HG03025 (cell line): ENCODE measurements around the gene CLEC10A.
"Not testable (repeated sequence)": the region's sequence is repeated elsewhere in the genome, so short reads cannot be mapped to it uniquely, and the experiment has no call there.

Source experiments
- ATAC-seq: cut with Tn5 transposase; IDR thresholded peaks from one replicate; pipeline ENCODE4 v1.9.1; 2021; ENCODE audit warnings: mild to moderate bottlenecking, moderate library complexity; ENCODE audit not compliant: unreplicated experiment, low FRiP score

Gene CLEC10A

GRCh38 chr17:7080456-7081041 lies 498 bp upstream of the CLEC10A start:
- no peak for ATAC-seq

DNA sequence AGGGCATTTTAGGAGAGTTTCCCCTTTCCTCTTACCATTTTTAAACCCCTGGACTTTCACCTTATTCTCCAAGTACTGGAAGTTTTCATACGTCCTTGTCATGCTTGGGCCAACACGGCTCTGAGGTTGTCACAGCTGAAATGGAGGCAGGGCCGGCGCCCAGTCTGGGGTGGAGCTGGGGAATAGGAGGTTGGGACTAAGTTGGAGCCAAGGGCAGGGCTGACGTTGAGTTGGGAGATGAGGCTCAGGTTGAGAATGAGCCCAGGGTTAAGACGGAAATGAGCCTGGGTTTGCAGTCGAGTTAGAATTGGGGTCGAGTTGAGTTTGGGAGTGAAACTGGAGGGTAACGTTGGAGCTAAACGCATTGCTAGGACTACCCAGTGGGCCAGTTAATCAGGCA lies 1.3 kb downstream of the CLEC10A start:
- ATAC-seq: no peak

DNA sequence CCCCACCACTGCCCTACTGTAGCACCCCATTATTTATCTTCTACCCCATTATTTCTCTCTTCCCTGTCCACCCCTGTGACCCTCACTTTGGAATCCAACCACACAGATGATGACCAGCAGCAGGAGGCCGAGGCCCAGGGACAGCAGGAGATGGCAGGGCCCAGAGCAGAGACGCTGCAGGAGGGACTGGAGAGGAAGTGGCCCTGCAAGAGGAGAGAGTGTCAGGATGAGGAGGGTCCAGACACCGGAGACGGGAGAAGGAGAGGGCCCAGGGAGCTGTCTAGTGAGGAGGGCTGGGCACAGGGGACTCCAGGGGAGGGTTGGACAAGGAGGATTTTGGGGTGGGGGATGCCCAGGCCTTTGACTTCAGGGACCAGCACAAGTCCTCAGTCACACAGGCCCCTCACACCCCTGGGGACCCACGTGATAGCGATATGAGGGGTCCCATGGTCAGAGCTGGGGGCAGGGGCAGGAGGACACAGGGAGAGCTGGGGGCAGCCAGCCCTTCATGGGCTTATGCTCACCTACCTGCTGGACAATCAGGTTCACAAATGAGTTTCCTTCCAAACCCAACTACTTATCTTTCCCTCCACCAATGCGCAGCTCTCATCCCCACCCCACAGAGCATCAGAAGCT lies 2.0 kb downstream of the CLEC10A start:
- ATAC-seq: no peak

- ATAC-seq: no peak
Measured at GRCh38 chr17:7074931-7075330, 5.1 kb downstream of the CLEC10A start.

DNA sequence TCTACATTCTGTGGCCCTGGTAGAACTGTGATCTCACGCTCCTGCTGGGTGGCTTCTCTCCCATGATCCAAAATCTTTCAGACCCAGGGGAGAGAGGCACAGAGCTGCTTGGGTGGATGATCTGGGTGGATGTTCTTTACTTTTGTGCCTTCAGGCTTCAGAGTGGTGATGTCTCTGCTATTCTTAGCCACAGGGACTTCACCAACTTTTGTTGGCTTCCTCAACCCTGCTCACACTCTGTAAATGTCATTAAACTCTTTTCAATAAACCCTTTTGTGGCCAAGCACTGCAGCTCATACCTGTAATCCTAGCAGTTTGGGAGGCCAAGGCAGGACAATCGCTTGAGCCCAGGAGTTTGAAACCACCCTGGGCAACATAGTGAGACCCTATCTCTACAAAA lies 7.6 kb downstream of the CLEC10A start:
- ATAC-seq: no peak

DNA sequence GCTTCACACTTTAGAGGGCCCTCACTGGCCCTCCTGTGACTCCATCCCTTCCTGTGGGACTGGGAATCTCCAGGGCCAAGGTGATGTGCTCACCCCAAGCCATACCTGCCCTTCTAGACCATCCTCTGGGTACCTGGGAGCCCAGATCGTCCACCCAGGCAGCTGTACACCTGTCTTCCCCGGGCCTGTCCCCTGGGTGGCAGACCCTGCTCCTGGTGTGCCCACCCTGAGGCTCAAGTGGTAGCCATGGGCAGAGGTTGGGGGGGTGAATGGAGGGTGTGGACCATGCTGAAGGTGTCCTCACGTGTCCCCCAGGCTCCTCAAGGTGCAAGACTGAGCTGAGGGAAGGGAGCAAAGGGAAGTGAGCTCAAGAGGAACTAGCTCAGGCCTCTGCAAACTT lies 9.3 kb downstream of the CLEC10A start:
- no peak for ATAC-seq

DNA sequence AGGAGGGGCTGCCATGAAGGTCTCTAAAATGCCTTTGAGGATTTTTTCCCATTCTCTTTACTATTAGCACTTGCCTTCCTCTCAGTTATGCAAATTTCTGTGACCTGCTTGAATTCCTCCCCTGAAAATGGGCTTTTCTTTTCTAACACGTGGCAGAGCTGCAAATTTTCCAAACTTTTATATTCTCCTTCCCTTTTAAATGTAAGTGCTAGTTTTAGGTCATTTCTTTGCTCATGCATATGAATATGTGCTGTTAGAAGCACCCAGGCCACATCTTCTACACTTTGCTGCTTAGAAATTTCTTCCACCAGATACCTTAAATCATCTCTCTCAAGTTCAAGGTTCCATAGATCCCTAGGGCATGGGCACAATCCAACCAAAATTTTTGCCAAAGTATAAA lies 11.8 kb downstream of the CLEC10A start:
- no peak for ATAC-seq

- no peak for ATAC-seq
Measured at GRCh38 chr17:7067198-7067597, 12.9 kb downstream of the CLEC10A start.

DNA sequence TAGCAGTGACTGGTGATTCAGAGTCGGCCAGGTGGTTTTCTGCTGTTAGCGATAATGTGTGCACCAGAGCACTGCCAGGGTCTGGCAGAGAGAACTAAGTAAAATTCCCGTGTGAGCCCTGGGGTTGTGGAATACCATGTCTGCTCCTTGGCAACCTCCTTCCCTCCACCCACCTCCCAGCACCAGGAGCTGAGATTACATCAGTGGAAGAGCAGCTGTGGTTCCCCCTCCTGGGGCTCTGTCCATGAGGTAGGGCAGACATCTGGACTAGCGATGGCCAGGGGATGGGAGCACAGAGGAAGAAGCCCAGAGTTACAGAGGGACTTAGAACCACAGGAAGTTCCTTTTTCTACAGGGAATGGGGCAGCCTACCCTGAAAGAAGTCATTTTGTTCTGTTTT lies 15.8 kb downstream of the CLEC10A start:
- no peak for ATAC-seq

GRCh38 chr17:7063518-7064094 lies 16.4 kb downstream of the CLEC10A start:
- ATAC-seq: no peak

- ATAC-seq: no peak
Measured at GRCh38 chr17:7060165-7060891, 19.7 kb downstream of the CLEC10A start.

GRCh38 chr17:7058831-7059447 lies 21.1 kb downstream of the CLEC10A start:
- ATAC-seq: no peak

DNA sequence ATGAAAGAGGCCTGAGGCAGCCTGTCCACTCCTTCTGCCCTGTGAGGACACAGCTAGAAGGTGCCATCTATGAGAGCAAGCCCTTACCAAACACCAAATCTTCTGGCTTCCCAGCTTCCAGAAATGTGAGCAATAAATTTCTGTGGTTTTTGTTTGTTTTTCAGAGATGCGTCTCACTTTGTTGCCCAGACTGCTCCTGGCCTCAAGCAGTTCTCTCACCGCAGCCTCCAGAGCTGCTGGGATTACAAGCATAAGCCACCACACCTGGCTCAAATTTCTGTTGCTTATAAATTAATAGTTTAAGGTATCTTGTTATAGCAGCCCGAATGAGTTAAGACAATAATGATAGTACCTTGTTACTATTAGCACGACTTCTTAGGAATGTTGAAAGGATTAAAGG lies 23.7 kb downstream of the CLEC10A start:
- no peak for ATAC-seq

DNA sequence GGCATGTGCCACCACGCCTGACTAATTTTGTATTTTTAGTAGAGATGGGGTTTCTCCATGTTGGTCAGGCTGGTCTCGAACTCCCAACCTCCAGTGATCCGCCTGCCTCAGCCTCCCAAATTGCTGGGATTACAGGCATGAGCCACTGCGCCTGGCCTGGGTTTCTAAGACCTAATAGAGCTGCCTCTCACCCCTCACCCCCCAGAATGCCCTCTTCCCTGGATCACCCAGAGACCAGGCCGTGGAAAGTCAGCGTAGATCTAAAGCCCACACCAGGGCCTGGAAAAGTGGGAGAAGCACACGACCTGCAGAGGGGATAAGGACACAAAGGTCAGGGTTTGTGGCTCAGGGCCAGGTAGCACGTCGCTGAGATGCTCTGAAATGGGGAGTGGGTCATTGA lies 29.5 kb downstream of the CLEC10A start:
- ATAC-seq: not testable (repeated sequence)

GRCh38 chr17:7048968-7049367 lies 31.1 kb downstream of the CLEC10A start:
- ATAC-seq: no peak

DNA sequence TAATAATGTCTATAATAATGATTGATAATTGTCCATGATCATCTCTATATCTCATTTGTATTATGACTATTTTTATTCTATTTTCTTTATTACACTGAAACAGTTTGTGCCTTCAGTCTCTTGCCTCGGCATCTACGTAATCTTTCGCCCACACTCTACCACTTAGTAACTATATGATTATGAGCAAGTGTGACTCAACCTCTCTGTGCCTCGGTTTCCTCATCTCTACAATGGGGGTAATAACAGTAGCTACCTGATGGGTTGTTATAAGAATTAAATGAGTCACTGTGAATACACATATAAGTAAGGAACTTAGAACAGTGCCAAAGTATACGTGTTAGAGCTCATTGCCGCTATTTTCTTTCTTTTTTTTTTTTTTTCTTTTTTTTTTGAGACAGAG lies 32.5 kb downstream of the CLEC10A start:
- no peak for ATAC-seq

- not testable (repeated sequence) for ATAC-seq
Measured at GRCh38 chr17:7046725-7047397, 33.2 kb downstream of the CLEC10A start.

DNA sequence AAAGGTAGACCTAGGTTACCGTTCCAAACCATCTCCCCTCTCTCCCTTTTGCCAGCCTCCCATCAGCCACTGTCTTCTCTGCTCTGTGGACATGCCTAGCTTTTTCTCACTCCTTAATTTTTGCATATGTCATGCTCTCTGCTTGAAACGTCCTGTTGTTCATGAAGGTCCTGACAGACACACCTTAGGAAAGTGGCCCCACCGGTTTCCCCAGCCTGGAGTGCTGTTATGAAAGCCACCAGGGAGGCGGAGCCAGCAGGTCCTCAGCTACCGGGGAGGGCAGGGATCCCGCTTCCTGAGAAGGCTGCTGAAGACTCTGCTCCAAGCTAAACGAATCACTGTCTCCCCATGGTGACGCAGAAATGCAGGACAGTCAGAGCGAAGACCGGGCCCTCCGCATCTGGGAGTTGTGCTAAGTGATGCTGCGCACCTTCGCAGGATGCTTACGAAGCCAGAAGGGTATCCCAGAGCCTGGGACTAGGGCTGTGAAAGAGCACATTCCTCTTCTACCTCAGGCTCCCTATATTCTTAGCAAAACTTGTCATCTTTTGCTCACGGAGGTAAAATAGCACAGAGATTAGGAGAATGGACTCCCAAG lies 33.8 kb downstream of the CLEC10A start:
- no peak for ATAC-seq

GRCh38 chr17:7045492-7046126 lies 34.4 kb downstream of the CLEC10A start:
- ATAC-seq: no peak
